HepG2 (cell line): ENCODE measurements around the gene GPC3. TPM values are rescaled to one million over a fixed set of nuclear protein-coding genes. Genes with fewer than 3 reads are reported as not detected.

ENCODE experiments used
- BCL6 ChIP-seq: IDR thresholded peaks from 2 replicates; pipeline ENCODE4 v1.6.1; 2016; ENCODE audit warnings: missing genetic modification reagents, missing compliant biosample characterization
- BRD4 ChIP-seq: sonication (generic); formaldehyde crosslinking; IDR thresholded peaks from 2 replicates; pipeline ENCODE4 v1.4.0; 2020; ENCODE audit warnings: missing genetic modification reagents
- FOSL1 ChIP-seq: sonication (generic); formaldehyde crosslinking; IDR thresholded peaks from 2 replicates; pipeline ENCODE4 v1.9.0; 2021; ENCODE audit warnings: missing genetic modification reagents, borderline replicate concordance
- GMEB1 ChIP-seq: sonication (generic); formaldehyde crosslinking; IDR thresholded peaks from 2 replicates; pipeline ENCODE4 v1.5.1; 2020; ENCODE audit warnings: missing genetic modification reagents, mild to moderate bottlenecking, borderline replicate concordance
- MIXL1 ChIP-seq: IDR thresholded peaks from 2 replicates; pipeline ENCODE4 v1.6.1; 2016
- MTA1 ChIP-seq: sonication (generic); formaldehyde crosslinking; IDR thresholded peaks from 2 replicates; pipeline ENCODE4 v1.4.0; 2020; ENCODE audit warnings: missing genetic modification reagents, mild to moderate bottlenecking, borderline replicate concordance
- NCOA5 ChIP-seq: sonication (generic); formaldehyde crosslinking; IDR thresholded peaks from 2 replicates; pipeline ENCODE4 v1.4.0; 2020; ENCODE audit warnings: missing genetic modification reagents
- NFYC ChIP-seq: IDR thresholded peaks from 2 replicates; pipeline ENCODE4 v1.6.1; 2016; ENCODE audit warnings: missing genetic modification reagents, missing compliant biosample characterization
- PAX8 ChIP-seq: sonication (generic); formaldehyde crosslinking; IDR thresholded peaks from 2 replicates; pipeline ENCODE4 v1.8.0; 2022; ENCODE audit warnings: mild to moderate bottlenecking, missing genetic modification reagents, borderline replicate concordance
- PBX2 ChIP-seq: IDR thresholded peaks from 2 replicates; pipeline ENCODE4 v1.6.1; 2016; ENCODE audit warnings: control low read depth
- SAFB2 ChIP-seq: sonication (generic); formaldehyde crosslinking; IDR thresholded peaks from 2 replicates; pipeline ENCODE4 v1.5.1; 2020; ENCODE audit warnings: missing genetic modification reagents, low read depth, mild to moderate bottlenecking, borderline replicate concordance
- SMARCE1 ChIP-seq: fragments of 450-650 bp; IDR thresholded peaks from 2 replicates; pipeline ENCODE4 v1.6.1; 2017; ENCODE audit warnings: borderline replicate concordance
- SOX13 ChIP-seq, 3 experiments: fragments of 450-650 bp in 1 of 3; sonication (generic) in 1 of 3; formaldehyde crosslinking in 1 of 3; IDR thresholded peaks in 2 of 3; conservative IDR thresholded peaks in 1 of 3; 2 replicates each; pipeline versions ENCODE4 v1.5.0 to v1.6.1; 2016 to 2020; ENCODE audit warnings: antibody characterized with exemption in 1 of 3, mild to moderate bottlenecking in 1 of 3, missing compliant biosample characterization in 1 of 3, missing genetic modification reagents in 1 of 3, moderate library complexity in 1 of 3
- ZFP82 ChIP-seq: sonication (generic); formaldehyde crosslinking; IDR thresholded peaks from 2 replicates; pipeline ENCODE4 v1.5.1; 2020; ENCODE audit warnings: mild to moderate bottlenecking, missing genetic modification reagents, borderline replicate concordance
- ZFYVE20 ChIP-seq: sonication (generic); formaldehyde crosslinking; IDR thresholded peaks from 2 replicates; pipeline ENCODE4 v1.8.0; 2023; ENCODE audit warnings: low read depth, mild to moderate bottlenecking, moderate library complexity, missing genetic modification reagents, borderline replicate concordance
- ZNF260 ChIP-seq: sonication (generic); formaldehyde crosslinking; IDR thresholded peaks from 2 replicates; pipeline ENCODE4 v1.4.0; 2020; ENCODE audit warnings: missing genetic modification reagents, low read depth, mild to moderate bottlenecking, borderline replicate concordance
- ZNF33A ChIP-seq: sonication (generic); formaldehyde crosslinking; IDR thresholded peaks from 2 replicates; pipeline ENCODE4 v1.5.1; 2020; ENCODE audit warnings: missing genetic modification reagents, mild to moderate bottlenecking, moderate library complexity, borderline replicate concordance
- ZNF451 ChIP-seq: sonication (generic); formaldehyde crosslinking; IDR thresholded peaks from 2 replicates; pipeline ENCODE4 v1.5.0; 2020; ENCODE audit warnings: mild to moderate bottlenecking, missing genetic modification reagents
- ZNF704 ChIP-seq: sonication (generic); formaldehyde crosslinking; IDR thresholded peaks from 2 replicates; pipeline ENCODE4 v1.8.1; 2023; ENCODE audit warnings: mild to moderate bottlenecking, inconsistent platforms, moderate library complexity, missing genetic modification reagents, borderline replicate concordance
- ZNF816 ChIP-seq: sonication (generic); formaldehyde crosslinking; IDR thresholded peaks from 2 replicates; pipeline ENCODE4 v1.8.0; 2022; ENCODE audit warnings: missing genetic modification reagents, mild to moderate bottlenecking, borderline replicate concordance
- polyA plus RNA-seq, 8 experiments: library from polyadenylated mRNA; depleted of rRNA in 3 of 8; stranded (reverse) in 7 of 8; unstranded in 1 of 8; fragments of >200 nt; fragmentation: Illumina TruSeq in 4 of 8; extraction: Trizol in 4 of 8; gene quantifications; 2 replicates each; pipeline versions ENCODE4 v1.2.1 to v1.2.3, GENCODE V29; 2011 to 2016; ENCODE audit warnings: low read depth in 4 of 8, missing spikeins in 1 of 8, mixed read lengths in 1 of 8; ENCODE audit not compliant: insufficient read depth in 1 of 8
- total RNA-seq, 5 experiments: library from RNA; depleted of rRNA; stranded (reverse); fragments of >200 nt; fragmentation: Illumina TruSeq; extraction: Trizol; gene quantifications; 2 replicates each; pipeline ENCODE4 v1.2.3, GENCODE V29; 2016; ENCODE audit warnings: low read depth in 1 of 5
- TF ChIP-seq, protein P1 (sequence below): IDR thresholded peaks from 2 replicates; pipeline ENCODE4 v1.6.1; 2012; ENCODE audit warnings: low read depth, low read length, improper control_type of control experiment
- TF ChIP-seq, protein P2 (sequence below): sonication (generic); formaldehyde crosslinking; IDR thresholded peaks from 2 replicates; pipeline ENCODE4 v1.4.0; 2020; ENCODE audit warnings: missing genetic modification reagents

Gene GPC3
- total and polyA plus RNA-seq, 2 of the 13 experiments (the other 11 are each of a cell fraction or from before 2014, with no cell fraction given): 1,799 to 3,263 TPM

DNA sequence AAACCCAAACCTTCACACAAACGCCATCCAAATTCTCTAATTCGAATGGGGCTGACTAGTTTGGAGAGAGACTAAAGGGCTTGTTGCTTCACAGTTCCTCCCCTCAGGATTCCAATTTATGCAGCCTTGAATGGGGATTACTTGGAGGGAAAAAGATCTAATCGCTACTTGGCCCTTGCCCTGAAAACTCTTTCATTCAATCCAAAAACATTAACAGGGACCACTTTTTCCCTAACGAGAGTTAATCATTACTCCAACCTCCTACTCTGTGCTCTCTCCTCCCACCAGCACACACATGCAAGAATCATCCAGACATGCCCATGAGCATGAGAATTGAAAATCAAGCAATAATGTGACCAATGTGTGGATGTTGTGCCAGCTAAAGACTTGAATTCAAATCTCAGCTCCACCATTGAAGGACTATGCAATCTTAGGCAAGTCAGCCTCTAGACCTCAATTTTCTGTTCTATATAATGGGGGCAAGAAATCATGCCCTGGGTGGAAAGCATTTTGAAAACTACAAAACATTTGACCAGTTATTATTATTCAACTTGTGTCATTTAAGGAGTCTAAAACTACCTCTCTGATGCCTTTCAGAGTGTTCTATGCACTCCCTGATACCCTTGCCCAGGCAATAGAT lies 34.3 kb upstream of the GPC3 start (continued):
- no peak for TF ChIP-seq ZNF33A (CRISPR knock-in tag)
- no peak for TF ChIP-seq ZNF260 (CRISPR knock-in tag)
- no peak for TF ChIP-seq SAFB2 (CRISPR knock-in tag)
- TF ChIP-seq MTA1 (CRISPR knock-in tag): no peak
- no peak for TF ChIP-seq NFYC (CRISPR knock-in tag)
- TF ChIP-seq, protein P1, sequence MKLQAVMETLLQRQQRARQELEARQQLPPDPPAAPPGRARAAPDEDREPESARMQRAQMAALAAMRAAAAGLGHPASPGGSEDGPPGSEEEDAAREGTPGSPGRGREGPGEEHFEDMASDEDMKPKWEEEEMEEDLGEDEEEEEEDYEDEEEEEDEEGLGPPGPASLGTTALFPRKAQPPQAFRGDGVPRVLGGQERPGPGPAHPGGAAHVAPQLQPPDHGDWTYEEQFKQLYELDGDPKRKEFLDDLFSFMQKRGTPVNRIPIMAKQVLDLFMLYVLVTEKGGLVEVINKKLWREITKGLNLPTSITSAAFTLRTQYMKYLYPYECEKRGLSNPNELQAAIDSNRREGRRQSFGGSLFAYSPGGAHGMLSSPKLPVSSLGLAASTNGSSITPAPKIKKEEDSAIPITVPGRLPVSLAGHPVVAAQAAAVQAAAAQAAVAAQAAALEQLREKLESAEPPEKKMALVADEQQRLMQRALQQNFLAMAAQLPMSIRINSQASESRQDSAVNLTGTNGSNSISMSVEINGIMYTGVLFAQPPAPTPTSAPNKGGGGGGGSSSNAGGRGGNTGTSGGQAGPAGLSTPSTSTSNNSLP: peak; percentile 45; the same call in 1 of the 2 replicates
- no peak for TF ChIP-seq SOX13 (IDR thresholded peaks at IDR 0.05)
- TF ChIP-seq SOX13 (CRISPR knock-in tag; conservative IDR thresholded peaks at IDR 0.05 in 1 of 2, IDR thresholded peaks at IDR 0.05 in 1 of 2): peak in 1 of 2 experiments; percentile 61; a peak in 1 of 4 replicates
- TF ChIP-seq PAX8 (CRISPR knock-in tag): no peak
- TF ChIP-seq ZNF451 (CRISPR knock-in tag): no peak
- TF ChIP-seq MIXL1: peak; percentile 54; the same call in 1 of the 2 replicates
- no peak for TF ChIP-seq ZNF704 (CRISPR knock-in tag)
- no peak for TF ChIP-seq SMARCE1
- TF ChIP-seq FOSL1 (CRISPR knock-in tag): no peak
- TF ChIP-seq, protein P2, sequence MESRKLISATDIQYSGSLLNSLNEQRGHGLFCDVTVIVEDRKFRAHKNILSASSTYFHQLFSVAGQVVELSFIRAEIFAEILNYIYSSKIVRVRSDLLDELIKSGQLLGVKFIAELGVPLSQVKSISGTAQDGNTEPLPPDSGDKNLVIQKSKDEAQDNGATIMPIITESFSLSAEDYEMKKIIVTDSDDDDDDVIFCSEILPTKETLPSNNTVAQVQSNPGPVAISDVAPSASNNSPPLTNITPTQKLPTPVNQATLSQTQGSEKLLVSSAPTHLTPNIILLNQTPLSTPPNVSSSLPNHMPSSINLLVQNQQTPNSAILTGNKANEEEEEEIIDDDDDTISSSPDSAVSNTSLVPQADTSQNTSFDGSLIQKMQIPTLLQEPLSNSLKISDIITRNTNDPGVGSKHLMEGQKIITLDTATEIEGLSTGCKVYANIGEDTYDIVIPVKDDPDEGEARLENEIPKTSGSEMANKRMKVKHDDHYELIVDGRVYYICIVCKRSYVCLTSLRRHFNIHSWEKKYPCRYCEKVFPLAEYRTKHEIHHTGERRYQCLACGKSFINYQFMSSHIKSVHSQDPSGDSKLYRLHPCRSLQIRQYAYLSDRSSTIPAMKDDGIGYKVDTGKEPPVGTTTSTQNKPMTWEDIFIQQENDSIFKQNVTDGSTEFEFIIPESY: no peak
- no peak for TF ChIP-seq GMEB1 (CRISPR knock-in tag)
- no peak for TF ChIP-seq NCOA5 (CRISPR knock-in tag)
- TF ChIP-seq ZFP82 (CRISPR knock-in tag): no peak
- TF ChIP-seq ZNF816 (CRISPR knock-in tag): no peak
- TF ChIP-seq PBX2 (CRISPR knock-in tag): no peak
- TF ChIP-seq BRD4 (CRISPR knock-in tag): no peak
- TF ChIP-seq ZFYVE20 (CRISPR knock-in tag): no peak
- TF ChIP-seq BCL6 (CRISPR knock-in tag): peak; percentile 28; the same call in 1 of the 2 replicates
